RPMI8226 (cell line): ENCODE results near the gene TRAF6.
"Not testable (repeated sequence)": the region's sequence is repeated elsewhere in the genome, so short reads cannot be mapped to it uniquely, and the experiment has no call there.

Experiments
- DNase-seq: peaks from one replicate; pipeline ENCODE4 v3.0.0-alpha.2; 2015

The TRAF6 gene

GRCh38 chr11:36492724-36493304, 17.3 kb downstream of the TRAF6 start:
- peak; percentile 46 for DNase-seq

GRCh38 chr11:36490026-36490806, 19.9 kb downstream of the TRAF6 start:
- DNase-seq = no peak

GRCh38 chr11:36488096-36488495, 22.0 kb downstream of the TRAF6 start:
- DNase-seq = no peak

- DNase-seq = no peak
These were observed 22.5 kb downstream of the TRAF6 start for GRCh38 chr11:36487619-36488018.

- no peak for DNase-seq
These were observed 24.6 kb downstream of the TRAF6 start for GRCh38 chr11:36485298-36486002.

DNA sequence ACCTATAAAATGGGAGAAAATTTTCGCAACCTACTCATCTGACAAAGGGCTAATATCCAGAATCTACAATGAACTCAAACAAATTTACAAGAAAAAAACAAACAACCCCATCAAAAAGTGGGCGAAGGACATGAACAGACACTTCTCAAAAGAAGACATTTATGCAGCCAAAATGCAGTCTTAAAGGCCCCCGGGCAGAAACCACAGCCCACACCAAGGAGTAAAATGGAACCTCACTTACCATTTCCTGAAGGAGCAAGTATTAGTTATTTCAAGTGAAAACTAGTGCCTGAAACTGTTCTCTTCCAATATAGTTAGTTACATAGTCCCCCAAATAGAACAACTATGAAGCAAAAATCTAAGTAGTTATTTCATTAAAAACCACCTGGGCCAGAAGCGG, 27.0 kb downstream of the TRAF6 start:
- DNase-seq = not testable (repeated sequence)

GRCh38 chr11:36480833-36481232, 29.2 kb downstream of the TRAF6 start:
- no peak for DNase-seq

GRCh38 chr11:36478700-36479329, 31.3 kb downstream of the TRAF6 start:
- DNase-seq = peak; percentile 29

DNA sequence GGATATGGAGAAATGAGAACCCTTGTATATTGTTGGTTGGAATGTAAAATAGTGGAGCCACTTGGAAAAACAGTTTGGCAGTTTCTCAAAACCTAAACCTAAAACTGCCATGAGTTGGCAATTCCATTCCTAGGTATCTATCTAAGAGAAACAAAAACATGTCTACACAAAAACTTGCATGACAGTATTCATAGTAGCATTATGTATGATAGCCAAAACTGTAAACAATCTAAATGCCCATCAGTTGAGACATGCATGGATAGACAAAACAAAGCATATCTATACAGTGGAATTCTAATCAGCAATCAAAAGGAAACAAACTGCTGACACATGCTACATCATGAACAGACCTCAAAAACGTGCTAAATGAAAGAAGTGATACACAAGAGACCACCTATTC, 34.9 kb downstream of the TRAF6 start:
- no peak for DNase-seq

DNA sequence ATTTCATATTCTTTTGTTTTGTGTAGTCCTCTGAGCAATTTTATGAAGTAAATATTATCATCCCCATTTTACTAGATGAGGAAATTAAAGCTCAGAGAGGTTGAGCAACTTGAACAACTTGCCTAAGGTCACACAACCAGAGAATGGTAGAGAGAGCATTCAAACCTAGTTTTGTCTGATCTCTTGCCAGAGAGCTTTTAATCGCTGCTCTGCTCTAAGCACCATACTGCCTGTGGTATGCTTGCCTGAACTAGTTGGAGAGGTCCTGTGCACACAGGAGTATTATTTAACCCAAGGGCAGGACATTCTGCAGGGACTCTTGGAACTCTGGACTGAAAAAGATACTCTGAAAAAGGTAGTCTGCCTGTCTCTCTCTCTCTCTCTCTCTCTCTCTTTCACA, 38.5 kb downstream of the TRAF6 start:
- DNase-seq = no peak

DNA sequence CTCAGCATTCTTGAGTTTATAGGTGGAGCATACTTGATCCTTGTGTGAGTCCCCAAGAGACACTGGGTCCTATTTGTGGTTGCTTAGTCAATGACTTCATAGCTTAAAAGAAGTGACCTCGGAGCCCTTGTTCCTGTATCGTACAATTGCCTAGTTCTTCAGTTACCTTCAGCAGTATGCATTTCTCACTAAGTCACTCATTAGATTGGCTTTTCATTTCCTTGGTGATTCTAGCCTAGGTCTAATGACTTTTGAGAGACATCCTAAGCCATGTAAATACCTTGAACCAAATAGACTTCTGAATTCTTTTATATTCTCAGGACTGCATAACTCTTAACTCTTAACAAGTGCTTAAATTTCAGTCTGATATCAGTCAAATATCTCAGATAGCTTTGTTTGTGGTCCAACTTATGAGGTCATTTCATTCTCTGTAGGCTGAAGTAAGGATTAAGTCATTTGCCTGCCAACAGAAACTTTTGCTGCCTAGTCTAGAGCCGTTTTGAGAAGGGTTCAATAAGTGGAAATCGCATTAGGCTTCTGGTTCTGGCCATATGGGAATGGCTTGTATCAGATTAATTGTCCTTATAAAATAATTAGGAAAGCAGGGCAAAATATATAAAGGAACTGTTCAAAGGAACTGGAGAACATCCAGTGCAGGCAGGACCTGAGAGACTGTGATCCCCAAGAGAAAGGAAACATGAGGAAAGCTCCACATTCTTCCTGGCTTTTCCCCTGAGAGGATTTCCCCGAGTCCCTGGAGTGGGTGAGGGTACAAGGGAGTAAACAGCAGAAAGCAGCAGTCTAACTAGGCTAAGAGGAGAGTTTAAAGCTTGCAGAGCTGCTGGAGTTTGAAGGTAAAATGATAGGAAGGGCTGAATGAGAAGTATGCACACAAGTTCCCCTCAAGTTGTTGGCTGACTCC, 39.9 kb downstream of the TRAF6 start:
- DNase-seq = no peak

DNA sequence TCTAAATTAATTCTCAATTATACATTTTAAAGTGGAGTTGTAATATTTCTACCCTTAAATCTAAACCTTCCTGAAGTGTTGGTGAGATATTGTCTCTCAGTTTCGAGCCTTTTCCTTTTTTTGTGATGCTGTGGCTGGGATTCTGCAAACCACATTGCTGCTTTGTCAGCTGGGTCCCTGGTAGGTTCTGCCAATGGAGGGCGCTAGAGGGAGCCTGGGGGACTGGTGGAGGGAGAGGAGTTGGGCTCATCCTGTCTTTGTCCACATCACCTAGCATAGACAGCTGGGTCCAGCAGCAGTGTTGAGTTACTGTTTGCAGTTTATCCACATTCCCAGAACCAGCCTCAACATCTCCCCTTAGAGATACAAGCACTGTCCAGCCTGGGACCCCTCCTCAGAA, 41.0 kb downstream of the TRAF6 start:
- DNase-seq = peak; percentile 25

GRCh38 chr11:36467916-36468315, 42.2 kb downstream of the TRAF6 start:
- no peak for DNase-seq

DNA sequence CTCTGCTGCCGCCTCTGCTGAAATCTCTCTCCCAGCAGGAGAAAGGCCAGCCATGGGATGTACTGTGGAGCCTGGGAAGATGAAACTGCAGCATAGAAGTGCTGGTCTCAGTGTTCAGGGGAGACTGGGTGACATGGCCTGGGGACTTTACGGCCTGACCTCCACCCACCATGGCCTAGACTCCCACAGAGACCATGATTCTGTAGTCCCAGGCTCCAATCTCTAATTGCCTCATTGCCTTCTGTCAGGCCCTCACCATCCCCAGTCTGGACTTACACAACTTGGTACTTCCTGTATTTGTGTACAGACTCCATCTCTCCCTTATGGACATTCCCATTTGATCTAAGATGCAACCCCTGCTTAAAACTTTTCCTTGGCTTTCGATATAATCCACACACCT, 43.1 kb downstream of the TRAF6 start:
- no peak for DNase-seq

DNA sequence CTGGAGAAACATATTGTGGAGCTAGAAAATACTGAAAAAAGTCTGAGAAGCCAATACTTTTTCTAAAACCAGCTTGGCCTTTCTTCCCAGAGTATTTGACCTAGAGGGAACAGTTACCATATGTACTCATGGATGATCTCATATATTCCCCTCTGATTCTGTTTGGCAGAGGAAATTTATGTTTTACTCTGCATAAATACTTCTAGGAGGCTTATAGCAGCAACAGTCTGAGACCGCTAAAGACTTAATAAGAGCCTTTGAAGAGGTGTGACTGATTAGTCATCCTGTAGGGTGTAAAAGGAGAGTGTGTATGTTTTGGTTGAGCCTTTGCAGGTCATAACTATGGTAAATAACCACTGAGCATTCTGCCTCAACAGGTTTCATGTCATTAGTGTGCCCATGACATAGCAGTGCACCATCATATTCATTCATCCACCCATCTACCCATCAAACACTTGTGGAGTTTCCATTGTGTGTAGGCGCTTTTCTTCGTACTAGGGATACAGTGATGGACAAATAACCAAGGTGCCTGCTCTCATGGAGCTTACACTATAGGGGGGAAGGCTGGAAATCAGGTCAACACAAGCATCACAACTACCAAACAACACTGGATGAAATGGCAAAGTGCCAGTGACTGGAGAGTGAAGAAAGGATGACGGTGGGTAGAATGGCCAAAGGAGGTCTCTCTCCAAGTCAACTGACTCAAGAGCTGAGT, 44.5 kb downstream of the TRAF6 start:
- no peak for DNase-seq

GRCh38 chr11:36464720-36465119, 45.4 kb downstream of the TRAF6 start:
- no peak for DNase-seq

- no peak for DNase-seq
These were observed 46.3 kb downstream of the TRAF6 start for GRCh38 chr11:36463781-36464180.

GRCh38 chr11:36462321-36462720, 47.8 kb downstream of the TRAF6 start:
- DNase-seq = no peak

DNA sequence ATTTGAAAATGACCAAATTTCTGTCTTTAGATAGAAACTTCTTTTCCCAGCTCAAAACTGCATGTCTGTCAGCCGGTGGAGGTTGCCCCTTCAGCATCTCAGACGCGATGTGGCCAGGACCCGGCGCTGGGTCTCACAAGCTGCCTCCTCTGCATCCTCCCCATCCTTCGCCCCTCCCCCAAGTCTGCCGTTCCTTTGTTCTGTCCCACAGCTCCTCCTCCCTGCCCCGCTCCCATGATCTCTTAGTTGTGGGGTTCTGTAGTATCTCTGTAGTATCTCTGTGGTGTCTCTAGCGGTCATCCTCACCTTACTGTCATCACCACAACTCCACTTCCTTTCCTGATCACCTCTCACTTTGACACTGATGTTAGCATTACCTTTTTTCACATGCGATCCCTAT, 49.9 kb downstream of the TRAF6 start:
- DNase-seq = no peak

GRCh38 chr11:36459046-36459445, 51.0 kb downstream of the TRAF6 start:
- DNase-seq = no peak

DNA sequence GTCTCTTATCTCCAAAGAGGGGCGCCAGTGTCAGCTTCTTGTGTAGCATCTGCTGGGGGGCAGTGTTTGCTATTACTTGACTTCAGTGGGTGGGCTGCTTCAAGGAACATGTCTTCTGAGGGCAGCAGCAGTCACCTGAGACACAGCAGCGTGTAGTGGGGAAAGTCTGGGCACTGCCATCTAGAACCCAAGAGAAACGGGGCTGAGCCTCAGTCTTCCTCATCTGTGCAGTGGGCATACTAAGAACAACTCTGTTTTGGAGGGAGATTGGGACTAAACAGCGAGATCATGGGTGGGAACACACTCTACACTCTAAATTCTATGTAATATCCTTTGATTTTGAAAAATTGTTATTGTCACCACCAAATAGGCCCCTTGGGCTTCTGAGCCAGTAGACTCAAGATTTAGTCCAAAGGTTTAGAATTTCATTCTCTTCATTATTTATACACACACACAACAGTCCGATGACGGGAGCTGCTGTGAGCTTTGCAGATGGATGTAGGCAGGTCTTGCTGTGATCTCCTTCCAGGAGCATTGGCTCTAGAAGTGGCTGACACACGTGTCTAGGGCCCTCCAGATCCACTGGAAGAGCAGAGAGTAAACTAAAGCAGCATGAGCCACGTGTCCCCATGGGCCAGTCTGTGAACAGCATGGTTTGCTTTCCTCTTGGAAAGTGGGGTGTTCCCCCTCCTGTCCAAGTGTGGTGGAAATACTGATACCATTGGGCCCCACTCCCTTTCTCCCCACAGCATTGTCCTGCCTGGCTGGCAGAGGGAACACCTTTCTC, 51.8 kb downstream of the TRAF6 start:
- DNase-seq = no peak
